DMS 273 (cell line): ENCODE data around the gene PXDC1.

Experiments used
- DNase-seq: peaks from one replicate; lab custom pipeline; 2025; ENCODE audit not compliant: unreplicated experiment; lab: John Stamatoyannopoulos, UW

The PXDC1 gene

GRCh38 chr6:3751077-3751729 is at the start of gene PXDC1:
PXDC1 (minus strand) TSS chr6:3751713; CDS start chr6:3751531, 182 bp downstream.
- DNase-seq = peak; percentile 53

GRCh38 chr6:3800850-3801591 is 49.5 kb upstream of the PXDC1 start:
- DNase-seq = no peak

- no peak for DNase-seq
Observed at GRCh38 chr6:3799719-3800118, 48.2 kb upstream of the PXDC1 start.

- DNase-seq = peak; percentile 45
Observed at GRCh38 chr6:3798055-3798919, 46.8 kb upstream of the PXDC1 start.

- DNase-seq = no peak
Observed at GRCh38 chr6:3797231-3798054, 45.9 kb upstream of the PXDC1 start.

GRCh38 chr6:3796719-3797041 is 45.2 kb upstream of the PXDC1 start:
- DNase-seq = no peak

- DNase-seq = no peak
Observed at GRCh38 chr6:3795836-3796718, 44.6 kb upstream of the PXDC1 start.

- DNase-seq = no peak
Observed at GRCh38 chr6:3794092-3794491, 42.6 kb upstream of the PXDC1 start.

GRCh38 chr6:3793545-3793944 is 42.0 kb upstream of the PXDC1 start:
- DNase-seq = no peak

- DNase-seq = no peak
Observed at GRCh38 chr6:3791526-3792203, 40.2 kb upstream of the PXDC1 start.

GRCh38 chr6:3789896-3790558 is 38.5 kb upstream of the PXDC1 start:
- no peak for DNase-seq

- DNase-seq = no peak
Observed at GRCh38 chr6:3789018-3789895, 37.7 kb upstream of the PXDC1 start.

GRCh38 chr6:3788408-3789017 is 37.0 kb upstream of the PXDC1 start:
- DNase-seq = no peak

GRCh38 chr6:3786141-3786540 is 34.6 kb upstream of the PXDC1 start:
- no peak for DNase-seq

GRCh38 chr6:3785745-3786098 is 34.2 kb upstream of the PXDC1 start:
- DNase-seq = no peak

- DNase-seq = no peak
Observed at GRCh38 chr6:3784885-3785744, 33.6 kb upstream of the PXDC1 start.

GRCh38 chr6:3784423-3784822 is 32.9 kb upstream of the PXDC1 start:
- no peak for DNase-seq
